H9 (cell line): Measurements from ENCODE around the gene GRB10. TPM values are rescaled to one million over a fixed set of nuclear protein-coding genes. Genes with fewer than 3 reads are reported as not detected.

Experiments
- DNase-seq: peaks from one replicate; pipeline ENCODE4 v3.0.0-alpha.2; 2017
- H2AFZ ChIP-seq: one replicate; pipeline ENCODE4 v1.6.1; 2013; ENCODE audit warnings: mild to moderate bottlenecking, low read length, control low read depth, moderate library complexity
- H2AK5ac ChIP-seq: 2 replicates; pipeline ENCODE4 v1.6.1; 2013; ENCODE audit warnings: low read length, control low read depth, mixed read lengths; ENCODE audit not compliant: insufficient read length
- H2BK120ac ChIP-seq: one replicate; pipeline ENCODE4 v1.6.1; 2013; ENCODE audit warnings: low read depth, mild to moderate bottlenecking, low read length, control low read depth, inconsistent platforms; ENCODE audit not compliant: poor library complexity, severe bottlenecking
- H2BK12ac ChIP-seq: 2 replicates; pipeline ENCODE4 v1.6.1; 2013; ENCODE audit warnings: low read length, control low read depth, mixed read lengths, low read depth; ENCODE audit not compliant: insufficient read length
- H2BK15ac ChIP-seq: 2 replicates; pipeline ENCODE4 v1.6.1; 2013; ENCODE audit warnings: low read depth, low read length, control low read depth
- H2BK20ac ChIP-seq: one replicate; pipeline ENCODE4 v1.6.1; 2013; ENCODE audit warnings: low read depth, mild to moderate bottlenecking, low read length, control low read depth, inconsistent platforms; ENCODE audit not compliant: poor library complexity, severe bottlenecking
- H2BK5ac ChIP-seq: 2 replicates; pipeline ENCODE4 v1.6.1; 2013; ENCODE audit warnings: low read length, control low read depth, mixed read lengths; ENCODE audit not compliant: insufficient read length
- H3K14ac ChIP-seq: 2 replicates; pipeline ENCODE4 v1.6.1; 2013; ENCODE audit warnings: low read length, control low read depth; ENCODE audit not compliant: insufficient read depth
- H3K18ac ChIP-seq: 2 replicates; pipeline ENCODE4 v1.6.1; 2013; ENCODE audit warnings: low read depth, mild to moderate bottlenecking, mixed read lengths, low read length, control low read depth; ENCODE audit not compliant: insufficient read length
- H3K23ac ChIP-seq: 2 replicates; pipeline ENCODE4 v1.6.1; 2013; ENCODE audit warnings: low read length, control low read depth, mixed read lengths, low read depth; ENCODE audit not compliant: insufficient read length
- H3K23me2 ChIP-seq: 2 replicates; pipeline ENCODE4 v1.6.1; 2013; ENCODE audit warnings: low read depth, mild to moderate bottlenecking, mixed read lengths, low read length, control low read depth; ENCODE audit not compliant: insufficient read length, poor library complexity, severe bottlenecking
- H3K27ac ChIP-seq: 2 replicates; pipeline ENCODE4 v1.5.1; 2013; ENCODE audit warnings: low read length, control low read depth, mixed read lengths, low read depth; ENCODE audit not compliant: insufficient read length
- H3K27me3 ChIP-seq: 2 replicates; pipeline ENCODE4 v1.6.1; 2013; ENCODE audit warnings: low read length, control low read depth, inconsistent platforms; ENCODE audit not compliant: insufficient read depth
- H3K4ac ChIP-seq: 2 replicates; pipeline ENCODE4 v1.6.1; 2013; ENCODE audit warnings: low read depth, mild to moderate bottlenecking, control low read depth, inconsistent platforms, low read length, moderate library complexity
- H3K4me1 ChIP-seq: 2 replicates; pipeline ENCODE4 v1.6.1; 2013; ENCODE audit warnings: low read length, control low read depth, inconsistent platforms; ENCODE audit not compliant: insufficient read depth
- H3K4me2 ChIP-seq: 2 replicates; pipeline ENCODE4 v1.6.1; 2013; ENCODE audit warnings: low read length, control low read depth, mixed read lengths; ENCODE audit not compliant: insufficient read length, insufficient read depth
- H3K56ac ChIP-seq: 2 replicates; pipeline ENCODE4 v1.6.1; 2013; ENCODE audit warnings: low read depth, mild to moderate bottlenecking, mixed read lengths, low read length, control low read depth; ENCODE audit not compliant: insufficient read length
- H3K79me1 ChIP-seq: 2 replicates; pipeline ENCODE4 v1.6.1; 2013; ENCODE audit warnings: low read depth, mild to moderate bottlenecking, moderate library complexity, low read length, control low read depth, inconsistent platforms; ENCODE audit not compliant: insufficient read depth, poor library complexity, severe bottlenecking
- H3K79me2 ChIP-seq: 2 replicates; pipeline ENCODE4 v1.6.1; 2013; ENCODE audit warnings: low read length, control low read depth, inconsistent platforms; ENCODE audit not compliant: insufficient read depth
- H3K9ac ChIP-seq: 2 replicates; pipeline ENCODE4 v1.6.1; 2013; ENCODE audit warnings: low read length, control low read depth, mixed read lengths; ENCODE audit not compliant: insufficient read length; ENCODE audit errors: extremely low read depth
- H3K9me3 ChIP-seq: one replicate; pipeline ENCODE4 v1.6.1; 2013; ENCODE audit warnings: low read depth, low read length, inconsistent platforms; ENCODE audit not compliant: control insufficient read depth
- H3T11ph ChIP-seq: one replicate; pipeline ENCODE4 v1.6.1; 2013; ENCODE audit warnings: mild to moderate bottlenecking, low read length, control low read depth, inconsistent platforms
- H4K20me1 ChIP-seq: one replicate; pipeline ENCODE4 v1.6.1; 2013; ENCODE audit not compliant: control insufficient read depth, insufficient read length, insufficient read depth
- H4K5ac ChIP-seq: 2 replicates; pipeline ENCODE4 v1.6.1; 2013; ENCODE audit warnings: low read depth, mild to moderate bottlenecking, mixed read lengths, low read length, control low read depth; ENCODE audit not compliant: insufficient read length
- H4K8ac ChIP-seq: replicated peaks from 2 replicates; pipeline ENCODE4 v1.6.1; 2013; ENCODE audit warnings: low read length, control low read depth, mixed read lengths, low read depth; ENCODE audit not compliant: insufficient read length
- H4K91ac ChIP-seq: 2 replicates; pipeline ENCODE4 v1.6.1; 2013; ENCODE audit warnings: low read depth, mild to moderate bottlenecking, moderate library complexity, mixed read lengths, low read length, control low read depth; ENCODE audit not compliant: insufficient read length
- H3K27ac Mint-ChIP-seq, 3 experiments: 2 replicates in 2 of 3; 3 replicates in 1 of 3; pipeline ENCODE4 v1.8.0; 2020 to 2021; ENCODE audit warnings: mixed read lengths in 3 of 3, mild to moderate bottlenecking in 1 of 3, moderate library complexity in 1 of 3
- H3K27me3 Mint-ChIP-seq: 2 replicates; pipeline ENCODE4 v1.8.0; 2021; ENCODE audit warnings: low read depth, mild to moderate bottlenecking, moderate library complexity, mixed read lengths
- H3K36me3 Mint-ChIP-seq, 3 experiments: 2 replicates in 2 of 3; 3 replicates in 1 of 3; pipeline ENCODE4 v1.8.0; 2020 to 2021; ENCODE audit warnings: low read depth in 3 of 3, mixed read lengths in 3 of 3; ENCODE audit not compliant: insufficient read depth in 1 of 3
- H3K4me1 Mint-ChIP-seq, 2 experiments: 2 replicates each; pipeline ENCODE4 v1.8.0; 2020; ENCODE audit warnings: mixed read lengths in 2 of 2
- H3K4me3 Mint-ChIP-seq, 2 experiments: 2 replicates in 1 of 2; 3 replicates in 1 of 2; pipeline ENCODE4 v1.8.0; 2020 to 2021; ENCODE audit warnings: mild to moderate bottlenecking in 2 of 2, mixed read lengths in 2 of 2, moderate library complexity in 1 of 2
- H3K9me3 Mint-ChIP-seq, 2 experiments: 2 replicates in 1 of 2; 3 replicates in 1 of 2; pipeline ENCODE4 v1.8.0; 2020; ENCODE audit warnings: mild to moderate bottlenecking in 2 of 2, mixed read lengths in 2 of 2, moderate library complexity in 1 of 2
- CTCF ChIP-seq: fragments of 200-600 bp; sonication (generic); conservative IDR thresholded peaks from 3 replicates; pipeline ENCODE4 v1.8.0; 2021; ENCODE audit warnings: antibody characterized with exemption, mild to moderate bottlenecking
- WGBS: extraction: QIAGEN DNeasy Blood & Tissue Kit; methylation state at CpG from one replicate; pipeline ENCODE4 v1.1.7; 2013; ENCODE audit warnings: missing lambda C conversion rate, low lambda C conversion rate, mixed read lengths; ENCODE audit not compliant: insufficient read length; ENCODE audit errors: extremely low coverage; 5-methylcytosine and 5-hydroxymethylcytosine counted together
- total RNA-seq: library from RNA; stranded (reverse); gene quantifications from 2 replicates; pipeline ENCODE4 v1.2.1, GENCODE V29; 2021

GRB10 gene
- total RNA-seq, 1 experiment from 2014 or later = 108 TPM

- no peak overlapping the region for H2BK20ac ChIP-seq
- H3K27ac ChIP-seq = no peak overlapping the region
- H2BK5ac ChIP-seq = no peak overlapping the region
- H3K23me2 ChIP-seq = no peaks in the 10 kb centered on the region
- H3K4me1 ChIP-seq = no peaks in the 10 kb centered on the region
- H3K9ac ChIP-seq = no peak overlapping the region
- no peak overlapping the region for H3K23ac ChIP-seq
- no peaks in the 10 kb centered on the region for H4K20me1 ChIP-seq
- H3K56ac ChIP-seq = no peak overlapping the region
- no peaks in the 10 kb centered on the region for H3K27me3 ChIP-seq
- no peak for TF ChIP-seq CTCF
- Mint-ChIP-seq H3K4me1 (no peaks in the 10 kb centered on the region; a peak in 1 of 4 replicates), H3K4me3 (no peak overlapping the region), H3K27ac (0 out of 7 replicates have a peak overlapping the region, but pooled peaks of 1 of the 3 experiments have one; percentile 75), H3K9me3 (peaks cover 0 to 3% of the 10 kb centered on the region in 2 experiments; a peak in 1 of 5 replicates), H3K27me3 (no peaks in the 10 kb centered on the region), H3K36me3 (peaks cover 20 to 61% (median 46%) of the 10 kb centered on the region in 3 experiments)
- no peak overlapping the region for H3K18ac ChIP-seq
- no peak overlapping the region for H4K5ac ChIP-seq
- no peak overlapping the region for H2BK120ac ChIP-seq
- no peak overlapping the region for H3K4me2 ChIP-seq
- no peak overlapping the region for H4K8ac ChIP-seq
- H2BK12ac ChIP-seq = no peak overlapping the region
- H4K91ac ChIP-seq = no peak overlapping the region
- no peak overlapping the region for H2BK15ac ChIP-seq
- no peaks in the 10 kb centered on the region for H3K79me1 ChIP-seq
- H2AFZ ChIP-seq = no peak overlapping the region
- no CpG with 5 or more reads among the region's 5 CpGs for WGBS
- no peak overlapping the region for H2AK5ac ChIP-seq
- H3K9me3 ChIP-seq = no peaks in the 10 kb centered on the region
- no peak overlapping the region for H3T11ph ChIP-seq
- peaks cover 1% of the 10 kb centered on the region; the same call in 1 of the 2 replicates for H3K79me2 ChIP-seq
- DNase-seq = no peak
- H3K14ac ChIP-seq = no peak overlapping the region
- no peak overlapping the region for H3K4ac ChIP-seq
Observed at GRCh38 chr7:50667789-50668226, 114.9 kb downstream of the GRB10 start.
